GM19438 (cell line): ENCODE results near the gene TMPRSS13.
"Not testable (repeated sequence)": the region's sequence is repeated elsewhere in the genome, so short reads cannot be mapped to it uniquely, and the experiment has no call there.

Experiments used
- ATAC-seq: cut with Tn5 transposase; IDR thresholded peaks from one replicate; pipeline ENCODE4 v1.9.1; 2021; ENCODE audit warnings: low read depth; ENCODE audit not compliant: unreplicated experiment

Gene TMPRSS13

GRCh38 chr11:117875382-117876058, 53.7 kb downstream of the TMPRSS13 start:
- no peak for ATAC-seq

- ATAC-seq: no peak
These were observed 54.3 kb downstream of the TMPRSS13 start for GRCh38 chr11:117874910-117875381.

- no peak for ATAC-seq
These were observed 54.8 kb downstream of the TMPRSS13 start for GRCh38 chr11:117874253-117874909.

GRCh38 chr11:117873828-117874125, 55.4 kb downstream of the TMPRSS13 start:
- no peak for ATAC-seq

GRCh38 chr11:117872975-117873827, 56.0 kb downstream of the TMPRSS13 start:
- ATAC-seq: no peak

GRCh38 chr11:117872420-117872961, 56.7 kb downstream of the TMPRSS13 start:
- no peak for ATAC-seq

GRCh38 chr11:117871784-117872183, 57.4 kb downstream of the TMPRSS13 start:
- no peak for ATAC-seq

- no peak for ATAC-seq
These were observed 58.0 kb downstream of the TMPRSS13 start for GRCh38 chr11:117871160-117871559.

GRCh38 chr11:117870103-117870952, 58.9 kb downstream of the TMPRSS13 start:
- ATAC-seq: no peak

GRCh38 chr11:117869604-117870003, 59.6 kb downstream of the TMPRSS13 start:
- ATAC-seq: no peak

- ATAC-seq: no peak
These were observed 60.2 kb downstream of the TMPRSS13 start for GRCh38 chr11:117868815-117869561.

- no peak for ATAC-seq
These were observed 61.1 kb downstream of the TMPRSS13 start for GRCh38 chr11:117868088-117868487.

GRCh38 chr11:117866526-117866925, 62.7 kb downstream of the TMPRSS13 start:
- ATAC-seq: no peak

- ATAC-seq: not testable (repeated sequence)
These were observed 63.7 kb downstream of the TMPRSS13 start for GRCh38 chr11:117865546-117865945.

- ATAC-seq: no peak
These were observed 65.8 kb downstream of the TMPRSS13 start for GRCh38 chr11:117863383-117863782.

- no peak for ATAC-seq
These were observed 66.4 kb downstream of the TMPRSS13 start for GRCh38 chr11:117862753-117863152.

- ATAC-seq: no peak
These were observed 67.0 kb downstream of the TMPRSS13 start for GRCh38 chr11:117862019-117862725.

GRCh38 chr11:117861151-117862018, 67.8 kb downstream of the TMPRSS13 start:
- ATAC-seq: no peak
